Loucy (cell line): ENCODE measurements around the gene MUSK.

ENCODE experiments used
- H2AFZ ChIP-seq: fragments of 200-600 bp; sonication (generic); 2 replicates; pipeline ENCODE4 v1.6.0; 2016; ENCODE audit warnings: antibody characterized with exemption, mild to moderate bottlenecking, low read length, moderate library complexity
- H3F3A ChIP-seq: fragments of 200-600 bp; 2 replicates; pipeline ENCODE4 v1.6.0; 2016; ENCODE audit warnings: antibody characterized with exemption, low read depth, mild to moderate bottlenecking
- H3K27me3 ChIP-seq: fragments of 200-600 bp; sonication (generic); 2 replicates; pipeline ENCODE4 v1.6.1; 2014; ENCODE audit warnings: low read length, mild to moderate bottlenecking; ENCODE audit not compliant: insufficient read depth, poor library complexity, severe bottlenecking
- H3K36me3 ChIP-seq: fragments of 200-600 bp; sonication (generic); 2 replicates; pipeline ENCODE4 v1.6.1; 2016; ENCODE audit warnings: low read length; ENCODE audit not compliant: insufficient read depth
- H3K4me1 ChIP-seq: fragments of 200-600 bp; sonication (generic); 2 replicates; pipeline ENCODE4 v1.5.1; 2014; ENCODE audit warnings: low read length, mild to moderate bottlenecking; ENCODE audit not compliant: insufficient read depth, poor library complexity, severe bottlenecking
- H3K4me2 ChIP-seq: fragments of 200-600 bp; sonication (generic); 2 replicates; pipeline ENCODE4 v1.6.0; 2014; ENCODE audit warnings: antibody characterized with exemption, low read length, low read depth, mild to moderate bottlenecking; ENCODE audit not compliant: poor library complexity, severe bottlenecking
- H3K4me3 ChIP-seq: fragments of 200-600 bp; sonication (generic); 2 replicates; pipeline ENCODE4 v1.5.1; 2014; ENCODE audit warnings: low read length, mild to moderate bottlenecking, mixed read lengths; ENCODE audit not compliant: poor library complexity, severe bottlenecking
- H3K79me2 ChIP-seq: fragments of 200-600 bp; sonication (generic); 2 replicates; pipeline ENCODE4 v1.6.1; 2014; ENCODE audit warnings: low read length; ENCODE audit not compliant: insufficient read depth
- H3K9ac ChIP-seq: fragments of 200-600 bp; sonication (generic); 2 replicates; pipeline ENCODE4 v1.6.0; 2014; ENCODE audit warnings: mild to moderate bottlenecking, low read depth, low read length, moderate library complexity; ENCODE audit not compliant: poor library complexity, severe bottlenecking
- H3K9me2 ChIP-seq: fragments of 200-600 bp; sonication (generic); replicated peaks from 2 replicates; pipeline ENCODE4 v1.6.1; 2016; ENCODE audit warnings: low read depth, low read length, mixed read lengths
- H3K9me3 ChIP-seq: fragments of 200-600 bp; sonication (generic); 2 replicates; pipeline ENCODE4 v1.6.1; 2014; ENCODE audit warnings: mild to moderate bottlenecking, antibody characterized with exemption, low read length, low read depth; ENCODE audit not compliant: insufficient read depth
- H4K20me1 ChIP-seq: fragments of 200-600 bp; sonication (generic); 2 replicates; pipeline ENCODE4 v1.6.0; 2014; ENCODE audit warnings: antibody characterized with exemption, low read length, mild to moderate bottlenecking; ENCODE audit not compliant: insufficient read depth, poor library complexity, severe bottlenecking
- EZH2phosphoT487 ChIP-seq: fragments of 200-600 bp; IDR thresholded peaks from 2 replicates; pipeline ENCODE4 v1.6.1; 2018; ENCODE audit warnings: antibody characterized with exemption, mild to moderate bottlenecking, moderate library complexity, borderline replicate concordance
- TF ChIP-seq, protein P1 (sequence below): fragments of 200-600 bp; sonication (generic); conservative IDR thresholded peaks from 2 replicates; pipeline ENCODE4 v1.5.1; 2014; ENCODE audit warnings: mild to moderate bottlenecking, antibody characterized with exemption, low read length

Gene MUSK

DNA sequence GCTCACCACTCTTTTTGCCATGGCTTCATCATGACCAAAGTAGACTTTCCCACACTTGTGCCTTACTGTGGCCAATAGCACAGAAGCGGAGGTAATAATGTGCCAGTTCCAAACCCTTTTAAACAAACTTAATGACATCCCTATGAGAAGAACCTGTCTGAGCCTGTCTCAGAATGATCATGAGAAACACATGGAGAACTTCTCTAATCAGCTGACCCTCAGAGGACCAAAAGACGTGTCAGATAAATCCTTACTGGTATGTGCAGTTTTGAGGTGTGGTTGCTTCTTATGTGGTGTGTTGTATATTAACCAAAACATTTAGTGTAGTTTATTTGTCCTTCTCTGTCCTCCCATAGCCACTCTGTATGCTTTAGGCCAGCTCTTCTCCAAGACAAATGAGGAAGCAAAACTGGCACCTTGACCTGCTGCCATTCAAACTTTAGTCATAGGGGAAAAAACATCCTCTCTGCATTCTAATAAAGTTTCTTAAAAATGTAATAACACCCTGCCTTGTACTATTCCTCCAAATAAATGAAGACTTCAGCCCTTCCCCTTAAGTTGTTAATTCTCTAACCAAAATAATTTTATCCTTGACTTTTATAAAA is 168.9 kb downstream of the MUSK start:
- no peak overlapping the region for H3K4me2 ChIP-seq
- H3K36me3 ChIP-seq = no peaks in the 10 kb centered on the region
- H3F3A ChIP-seq = no peaks in the 10 kb centered on the region
- TF ChIP-seq EZH2phosphoT487 = no peak
- TF ChIP-seq, protein P1, sequence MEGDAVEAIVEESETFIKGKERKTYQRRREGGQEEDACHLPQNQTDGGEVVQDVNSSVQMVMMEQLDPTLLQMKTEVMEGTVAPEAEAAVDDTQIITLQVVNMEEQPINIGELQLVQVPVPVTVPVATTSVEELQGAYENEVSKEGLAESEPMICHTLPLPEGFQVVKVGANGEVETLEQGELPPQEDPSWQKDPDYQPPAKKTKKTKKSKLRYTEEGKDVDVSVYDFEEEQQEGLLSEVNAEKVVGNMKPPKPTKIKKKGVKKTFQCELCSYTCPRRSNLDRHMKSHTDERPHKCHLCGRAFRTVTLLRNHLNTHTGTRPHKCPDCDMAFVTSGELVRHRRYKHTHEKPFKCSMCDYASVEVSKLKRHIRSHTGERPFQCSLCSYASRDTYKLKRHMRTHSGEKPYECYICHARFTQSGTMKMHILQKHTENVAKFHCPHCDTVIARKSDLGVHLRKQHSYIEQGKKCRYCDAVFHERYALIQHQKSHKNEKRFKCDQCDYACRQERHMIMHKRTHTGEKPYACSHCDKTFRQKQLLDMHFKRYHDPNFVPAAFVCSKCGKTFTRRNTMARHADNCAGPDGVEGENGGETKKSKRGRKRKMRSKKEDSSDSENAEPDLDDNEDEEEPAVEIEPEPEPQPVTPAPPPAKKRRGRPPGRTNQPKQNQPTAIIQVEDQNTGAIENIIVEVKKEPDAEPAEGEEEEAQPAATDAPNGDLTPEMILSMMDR = no peak
- H3K9me2 ChIP-seq = no peaks in the 10 kb centered on the region
- no peaks in the 10 kb centered on the region for H3K27me3 ChIP-seq
- no peaks in the 10 kb centered on the region for H3K4me1 ChIP-seq
- no peaks in the 10 kb centered on the region for H3K79me2 ChIP-seq
- H3K4me3 ChIP-seq = no peak overlapping the region
- no peaks in the 10 kb centered on the region for H3K9me3 ChIP-seq
- no peak overlapping the region for H3K9ac ChIP-seq
- H4K20me1 ChIP-seq = no peaks in the 10 kb centered on the region
- H2AFZ ChIP-seq = no peak overlapping the region

DNA sequence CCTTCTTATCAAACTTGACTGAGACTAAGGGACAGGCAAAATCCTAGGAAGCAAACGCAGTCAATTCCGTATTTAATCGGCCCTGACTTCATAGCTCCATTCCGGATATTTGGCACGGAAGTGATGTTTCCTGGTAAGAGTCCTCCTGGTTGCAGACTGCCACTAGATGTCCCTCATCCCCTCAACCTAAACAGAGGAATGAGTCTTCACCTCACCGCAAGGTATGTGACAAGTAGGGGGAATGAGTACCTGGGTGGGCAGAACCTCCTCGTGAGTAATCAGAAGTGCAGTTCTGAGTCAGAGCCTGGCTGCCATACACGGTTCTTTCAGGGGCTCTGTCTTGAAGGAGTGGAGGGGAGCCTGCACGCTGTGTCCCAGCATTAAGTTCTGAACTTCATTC is 173.6 kb downstream of the MUSK start:
- Histone ChIP-seq H3K9me2 (no peaks in the 10 kb centered on the region), H3K9ac (no peak overlapping the region), H4K20me1 (no peaks in the 10 kb centered on the region), H3K4me2 (no peak overlapping the region), H3K4me1 (no peaks in the 10 kb centered on the region), H3K27me3 (no peaks in the 10 kb centered on the region), H2AFZ (no peak overlapping the region), H3K4me3 (no peak overlapping the region), H3K79me2 (no peaks in the 10 kb centered on the region), H3F3A (no peaks in the 10 kb centered on the region), H3K36me3 (no peaks in the 10 kb centered on the region), H3K9me3 (no peaks in the 10 kb centered on the region)
- TF ChIP-seq, protein P1 = no peak
- no peak for TF ChIP-seq EZH2phosphoT487

DNA sequence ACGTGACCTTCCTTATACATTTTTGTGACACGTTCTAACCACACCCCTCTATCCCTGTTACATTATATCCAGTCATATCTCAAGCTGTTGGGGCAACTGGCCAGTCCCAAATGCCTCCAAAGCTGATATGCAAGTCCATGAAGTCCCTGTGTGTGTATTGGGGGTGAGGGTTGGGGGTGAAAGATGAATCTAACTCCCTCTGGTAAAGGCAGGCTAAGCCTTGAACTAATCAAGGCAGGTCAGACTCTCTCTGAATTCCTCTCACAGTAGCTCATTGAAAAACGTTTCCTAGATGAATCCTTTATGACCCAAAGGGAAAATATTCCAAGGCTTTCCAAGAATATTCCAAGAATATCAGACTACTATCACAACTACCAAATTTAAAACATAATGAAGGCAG is 174.4 kb downstream of the MUSK start:
- TF ChIP-seq, protein P1 = no peak
- TF ChIP-seq EZH2phosphoT487 = no peak
- no peaks in the 10 kb centered on the region for H3F3A ChIP-seq
- H3K79me2 ChIP-seq = no peaks in the 10 kb centered on the region
- no peak overlapping the region for H3K4me3 ChIP-seq
- H3K4me2 ChIP-seq = no peak overlapping the region
- H3K4me1 ChIP-seq = no peaks in the 10 kb centered on the region
- no peaks in the 10 kb centered on the region for H4K20me1 ChIP-seq
- no peak overlapping the region for H3K9ac ChIP-seq
- no peaks in the 10 kb centered on the region for H3K9me2 ChIP-seq
- H3K27me3 ChIP-seq = no peaks in the 10 kb centered on the region
- no peak overlapping the region for H2AFZ ChIP-seq
- no peaks in the 10 kb centered on the region for H3K36me3 ChIP-seq
- H3K9me3 ChIP-seq = no peaks in the 10 kb centered on the region
